ENCODE measurements around the gene SLC6A13.
"Not testable (repeated sequence)": the region's sequence is repeated elsewhere in the genome, so short reads cannot be mapped to it uniquely, and the experiment has no call there.

SLC6A13 gene

DNA sequence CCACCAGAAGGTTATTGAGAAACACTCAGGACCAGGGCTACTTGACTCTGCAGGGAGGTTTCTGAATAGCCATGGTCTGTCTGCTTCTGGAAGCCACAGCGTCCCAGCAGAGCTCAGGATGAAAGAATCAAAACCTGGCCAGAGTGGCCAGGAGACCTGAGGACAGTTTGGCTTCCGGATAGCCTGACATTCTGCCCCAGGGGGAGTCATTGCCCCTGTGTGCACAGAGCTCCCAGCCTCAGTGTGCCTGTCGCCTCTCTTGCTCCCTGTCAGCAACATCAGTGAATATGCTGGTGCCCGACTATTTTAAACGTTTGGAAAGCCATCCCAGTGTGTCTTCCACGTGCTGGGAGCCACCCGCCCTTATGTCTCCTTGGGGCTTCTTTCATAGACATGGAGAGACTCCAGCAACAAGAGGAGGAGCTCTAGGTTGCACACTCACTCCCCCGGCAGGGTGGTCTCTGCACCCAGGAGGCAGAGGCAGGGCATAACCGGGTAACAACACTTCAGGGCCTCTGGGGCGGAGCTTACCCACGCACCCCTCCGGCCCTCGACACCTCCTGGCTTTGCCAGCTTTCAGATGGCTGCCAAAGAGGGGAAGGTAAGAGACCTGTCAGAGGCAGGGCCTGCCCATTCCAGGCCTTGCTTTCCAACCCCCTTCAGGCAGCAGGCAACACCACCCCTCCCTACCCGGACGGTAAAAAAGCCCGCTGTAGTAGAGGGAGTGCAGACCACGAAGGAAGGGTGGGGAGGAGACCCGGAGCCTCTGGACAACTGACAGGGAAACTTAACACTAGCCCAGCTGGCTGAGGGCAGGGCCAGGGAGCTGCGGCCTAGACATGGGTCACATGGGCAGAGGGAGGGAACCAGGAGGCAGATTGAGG is 29.7 kb downstream of the SLC6A13 start:
- no peak for DNase-seq

GRCh38 chr12:230925-231671 is 31.5 kb downstream of the SLC6A13 start:
- DNase-seq, result no peak

GRCh38 chr12:229441-230191 is 33.0 kb downstream of the SLC6A13 start:
- DNase-seq, result no peak

DNA sequence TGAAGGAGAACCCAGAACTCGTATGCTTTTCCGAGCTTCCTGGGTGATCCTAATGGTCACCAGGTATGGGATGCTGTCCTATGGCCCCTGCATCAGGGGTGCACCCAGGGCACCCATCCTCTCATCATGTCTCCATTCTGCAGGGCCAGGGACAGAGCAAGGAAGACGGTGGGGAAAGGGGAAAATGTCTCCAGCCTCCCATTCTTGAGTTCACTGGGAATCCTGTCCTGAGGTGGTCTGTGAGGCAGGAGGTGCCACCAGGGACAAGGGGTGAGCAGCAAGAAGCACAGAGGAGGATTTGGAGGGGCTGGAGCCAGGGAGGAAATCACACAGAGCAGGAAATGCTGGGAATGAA is 33.8 kb downstream of the SLC6A13 start:
- DNase-seq, result no peak

DNA sequence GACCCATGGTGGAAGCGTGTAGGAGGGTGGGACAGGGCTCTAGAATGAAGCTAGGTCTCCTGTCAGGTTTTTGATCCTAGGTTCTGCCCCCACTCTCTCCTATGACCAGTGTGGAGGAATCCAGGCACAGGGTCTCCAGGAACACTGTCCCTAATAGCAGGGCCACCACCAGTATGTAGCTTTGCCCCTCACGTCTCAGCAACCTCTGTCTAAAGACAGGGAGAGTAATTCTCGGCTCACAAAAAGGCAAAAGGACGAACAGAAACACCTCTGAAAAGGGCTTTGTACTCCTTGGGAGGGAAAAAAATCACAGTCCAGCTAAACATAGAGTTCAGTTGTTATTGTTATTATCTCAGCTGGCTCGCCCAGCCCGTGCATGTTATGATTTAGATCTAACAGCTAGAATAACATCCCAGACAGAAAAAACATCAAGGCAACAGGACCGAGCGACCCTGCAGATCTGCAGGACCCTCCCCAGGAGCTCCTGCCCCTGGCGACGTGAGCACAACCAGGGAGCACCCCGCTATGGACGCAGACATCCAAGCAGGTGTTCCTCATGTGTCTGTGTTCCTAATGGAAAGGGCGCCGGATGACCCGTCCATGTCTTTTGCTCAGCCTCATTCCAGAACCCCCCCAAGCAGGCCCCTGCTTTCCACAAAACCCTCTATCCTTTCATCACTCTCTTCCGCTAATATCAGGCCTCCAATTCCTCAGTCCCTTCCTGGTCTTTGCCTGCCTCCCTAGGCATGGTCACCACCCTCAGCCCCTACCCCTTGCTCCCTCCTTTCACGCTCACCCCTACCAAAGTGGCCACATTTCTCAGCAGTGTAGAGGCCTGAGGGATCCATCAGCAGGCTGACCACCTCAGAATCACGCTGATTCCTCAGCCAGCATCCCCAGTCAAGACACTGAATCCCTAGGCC is 34.5 kb downstream of the SLC6A13 start:
- no peak for DNase-seq

GRCh38 chr12:227286-227915 is 35.2 kb downstream of the SLC6A13 start:
- DNase-seq, result no peak

DNA sequence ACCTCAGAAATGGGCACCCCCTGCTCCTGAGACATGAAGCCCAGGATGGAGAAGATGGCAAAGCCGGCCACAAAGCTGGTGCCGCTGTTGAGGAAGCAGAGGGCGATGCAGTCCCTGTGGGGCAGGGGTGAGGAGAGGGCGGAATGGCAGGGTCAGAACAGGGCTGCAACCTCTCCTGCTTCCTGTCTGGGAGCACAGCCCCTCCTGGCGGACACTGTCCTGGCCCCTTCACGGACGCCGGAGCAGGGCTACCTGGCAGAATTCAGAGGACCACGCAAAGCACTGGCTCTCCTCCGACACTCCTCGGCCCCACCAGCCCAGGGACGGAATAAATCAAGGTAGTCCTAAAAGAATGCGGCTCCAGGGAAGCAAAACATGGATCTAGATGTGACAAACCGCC is 36.2 kb downstream of the SLC6A13 start:
- no peak for DNase-seq

- DNase-seq, result no peak
Measured at GRCh38 chr12:225012-225411, 37.6 kb downstream of the SLC6A13 start.

GRCh38 chr12:224330-224729 is 38.3 kb downstream of the SLC6A13 start:
- DNase-seq, result no peak

DNA sequence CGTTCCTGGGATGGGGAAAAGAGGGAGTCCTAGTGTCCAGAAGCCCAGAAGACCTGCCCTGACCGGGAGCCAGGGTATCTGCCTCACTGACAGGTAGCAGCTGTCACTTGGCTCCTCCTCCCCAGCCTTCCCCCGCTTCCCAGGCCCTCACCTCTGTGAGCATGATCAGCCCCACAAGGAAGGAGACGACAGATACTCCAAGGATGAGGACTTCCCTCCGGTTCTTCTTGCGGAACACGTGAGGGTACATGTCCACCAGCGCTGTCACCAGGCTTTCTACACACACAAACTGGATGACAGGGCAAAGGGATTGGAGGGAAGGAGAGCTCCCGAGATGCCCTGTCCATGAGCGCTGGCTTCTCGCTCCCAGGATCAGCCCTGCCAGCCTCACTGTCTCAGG is 38.8 kb downstream of the SLC6A13 start:
- no peak for DNase-seq

DNA sequence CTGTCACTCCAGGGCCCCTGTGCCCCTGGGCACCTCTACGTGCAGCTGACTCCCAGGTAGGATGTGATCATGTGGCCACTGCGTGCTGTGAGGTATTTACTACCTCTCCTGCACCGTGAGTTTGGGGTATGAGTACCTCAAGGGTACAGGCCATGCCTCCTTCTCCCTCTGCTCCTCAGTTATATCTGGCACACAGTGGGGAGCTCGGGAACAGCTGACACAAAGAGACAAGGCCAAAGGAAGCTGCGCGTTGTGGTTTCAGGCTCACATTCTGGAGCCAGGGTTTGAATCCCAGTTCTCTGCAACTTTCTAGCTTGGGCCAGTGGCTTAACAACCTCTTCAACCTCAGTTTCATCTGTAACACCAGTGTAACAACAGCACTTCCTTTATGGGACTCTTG is 40.9 kb downstream of the SLC6A13 start:
- DNase-seq, result no peak

- DNase-seq, result no peak
Measured at GRCh38 chr12:220946-221550, 41.6 kb downstream of the SLC6A13 start.

- DNase-seq, result no peak
Measured at GRCh38 chr12:220491-220890, 42.1 kb downstream of the SLC6A13 start.

DNA sequence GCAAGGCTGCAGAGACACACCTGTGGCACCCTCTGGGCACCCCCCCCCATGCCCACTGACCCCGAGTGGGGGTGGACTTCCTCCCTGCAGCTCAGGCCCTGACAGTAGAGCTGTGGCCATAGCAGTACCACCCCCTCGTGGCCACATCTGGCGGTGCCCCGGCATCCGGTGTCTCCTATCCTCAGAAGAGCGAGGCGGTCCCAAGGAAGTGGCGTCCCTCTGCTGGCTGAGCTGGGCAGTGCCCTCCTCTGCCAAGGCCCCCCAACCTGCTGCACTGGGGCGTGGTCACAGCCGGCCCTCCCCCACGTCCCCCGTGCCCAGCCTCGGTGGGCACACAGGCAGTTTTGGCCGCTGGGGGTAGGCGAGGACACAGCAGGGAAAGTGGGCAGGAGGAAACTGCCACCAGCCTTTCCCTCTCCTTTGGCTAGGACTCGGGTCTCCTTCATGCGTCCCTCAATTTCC is 42.7 kb downstream of the SLC6A13 start:
- DNase-seq, result no peak

- no peak for DNase-seq
Measured at GRCh38 chr12:218728-219590, 43.7 kb downstream of the SLC6A13 start.

DNA sequence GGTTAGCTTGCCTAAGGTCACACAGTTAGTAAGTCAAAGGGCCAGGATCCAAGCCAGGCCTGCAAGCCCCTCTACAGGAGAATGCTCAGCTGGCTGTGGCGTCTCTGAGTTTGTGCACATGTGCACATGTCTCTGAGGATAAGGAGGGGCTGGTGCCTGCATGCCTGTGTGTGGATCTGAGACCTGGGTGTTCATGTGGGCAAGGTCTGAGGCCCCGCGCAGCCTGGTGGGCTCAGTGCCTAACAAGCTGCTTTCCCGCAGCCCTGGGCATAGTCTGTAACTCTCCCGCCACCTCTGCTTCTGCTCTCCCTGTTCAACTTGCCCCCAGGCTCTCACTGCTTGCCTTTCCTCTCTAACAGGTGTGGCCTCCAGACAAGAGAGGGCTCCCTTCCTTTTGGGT is 44.4 kb downstream of the SLC6A13 start:
- DNase-seq, result no peak

- not testable (repeated sequence) for DNase-seq
Measured at GRCh38 chr12:217029-217428, 45.6 kb downstream of the SLC6A13 start.

- no peak for DNase-seq
Measured at GRCh38 chr12:215116-215515, 47.5 kb downstream of the SLC6A13 start.

DNA sequence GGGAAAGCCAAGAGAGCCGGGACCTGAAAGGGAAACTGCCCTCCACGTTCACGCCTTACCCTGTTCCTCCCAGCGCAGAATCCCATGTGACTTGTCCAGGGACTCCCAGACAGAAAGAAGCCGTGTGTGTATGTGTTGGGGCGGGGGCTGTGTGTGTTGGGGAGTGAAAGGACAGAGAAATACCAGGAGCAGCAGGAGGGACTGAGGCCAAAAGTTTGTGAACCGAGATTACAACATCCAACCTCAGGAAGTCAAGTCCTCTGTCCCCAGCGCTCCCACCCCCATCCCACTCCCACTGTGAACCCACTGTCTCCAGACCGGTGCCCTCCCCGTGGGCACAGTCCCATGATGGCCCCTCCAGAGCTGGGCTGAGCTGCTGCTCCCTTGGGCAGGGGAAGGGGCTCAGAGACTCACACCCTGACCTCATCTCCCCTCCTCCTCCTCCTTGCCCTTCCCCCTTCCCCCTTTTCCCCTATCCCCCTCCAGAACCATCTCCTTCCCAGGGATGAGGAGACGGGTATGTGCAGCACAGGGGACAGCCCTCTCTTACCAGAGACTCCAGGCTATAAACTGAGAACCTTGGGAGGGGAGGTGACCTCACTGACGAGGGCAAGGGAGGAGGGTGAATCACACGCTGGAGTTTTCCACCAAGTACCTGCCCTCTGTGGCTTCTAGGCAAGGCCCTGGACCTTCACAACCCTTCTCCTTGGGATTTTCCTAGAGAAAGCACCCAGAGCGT is 48.5 kb downstream of the SLC6A13 start, which contains the start of gene SLC6A12:
SLC6A12 (minus strand) TSS at position 155 of the 739 bp plus-strand sequence. CDS start 4,171 bp downstream, outside the sequence.
- DNase-seq, result no peak
